ENCODE results near the gene OSBPL9.

Gene OSBPL9, protein sequence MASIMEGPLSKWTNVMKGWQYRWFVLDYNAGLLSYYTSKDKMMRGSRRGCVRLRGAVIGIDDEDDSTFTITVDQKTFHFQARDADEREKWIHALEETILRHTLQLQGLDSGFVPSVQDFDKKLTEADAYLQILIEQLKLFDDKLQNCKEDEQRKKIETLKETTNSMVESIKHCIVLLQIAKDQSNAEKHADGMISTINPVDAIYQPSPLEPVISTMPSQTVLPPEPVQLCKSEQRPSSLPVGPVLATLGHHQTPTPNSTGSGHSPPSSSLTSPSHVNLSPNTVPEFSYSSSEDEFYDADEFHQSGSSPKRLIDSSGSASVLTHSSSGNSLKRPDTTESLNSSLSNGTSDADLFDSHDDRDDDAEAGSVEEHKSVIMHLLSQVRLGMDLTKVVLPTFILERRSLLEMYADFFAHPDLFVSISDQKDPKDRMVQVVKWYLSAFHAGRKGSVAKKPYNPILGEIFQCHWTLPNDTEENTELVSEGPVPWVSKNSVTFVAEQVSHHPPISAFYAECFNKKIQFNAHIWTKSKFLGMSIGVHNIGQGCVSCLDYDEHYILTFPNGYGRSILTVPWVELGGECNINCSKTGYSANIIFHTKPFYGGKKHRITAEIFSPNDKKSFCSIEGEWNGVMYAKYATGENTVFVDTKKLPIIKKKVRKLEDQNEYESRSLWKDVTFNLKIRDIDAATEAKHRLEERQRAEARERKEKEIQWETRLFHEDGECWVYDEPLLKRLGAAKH

DNA sequence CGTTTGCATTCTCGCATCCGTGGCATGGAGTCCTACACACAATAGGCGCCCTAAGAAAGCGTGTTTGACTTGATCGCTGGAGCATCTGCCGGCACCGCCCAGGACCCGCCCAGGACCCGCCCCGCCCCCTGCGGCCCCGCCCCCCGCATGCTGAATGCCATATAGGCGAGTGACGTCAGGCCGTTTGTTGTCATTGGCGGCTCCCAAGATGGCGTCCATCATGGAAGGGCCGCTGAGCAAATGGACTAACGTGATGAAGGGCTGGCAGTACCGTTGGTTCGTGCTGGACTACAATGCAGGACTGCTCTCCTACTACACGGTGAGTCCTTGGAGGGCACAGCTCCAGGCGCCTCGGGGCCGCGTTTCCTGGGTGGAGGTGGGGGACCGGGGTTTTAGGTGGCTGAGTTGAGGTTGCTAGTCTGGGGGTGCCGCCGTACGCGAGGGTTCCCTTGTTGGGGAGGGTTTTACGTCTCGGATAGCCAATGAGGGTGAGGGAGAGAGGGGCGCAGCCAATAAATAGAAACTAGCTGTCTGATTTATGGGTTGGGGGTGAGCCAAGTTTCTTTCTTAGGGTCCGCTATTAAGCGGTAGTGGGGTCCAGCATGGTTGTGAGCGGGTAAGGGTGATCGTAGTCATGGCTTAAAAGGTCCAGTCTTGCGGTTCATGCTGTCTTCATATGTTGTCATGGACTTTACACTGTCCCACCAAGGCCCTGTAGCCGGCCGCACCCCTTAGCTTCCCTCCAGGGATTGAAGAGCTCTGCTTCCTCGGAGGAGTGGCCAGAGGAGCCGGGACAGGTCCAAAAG lies at the start of gene OSBPL9:
OSBPL9 (plus strand) TSS at position 190 of the 806 bp plus-strand sequence; CDS start at position 209, 19 bp downstream.
- Mint-ChIP-seq H3K36me3 (ENCODE audit: low read depth) (no peaks in the 10 kb centered on the region), H3K4me3 (peak within 1 kb of the TSS; percentile 100), H3K27me3 (ENCODE audit: low read depth, poor library complexity) (peaks cover 15% of the 10 kb centered on the region), H3K4me1 (peaks cover 41% of the 10 kb centered on the region), H3K27ac (peak within 1 kb of the TSS; percentile 100), H3K9me3 (no peaks in the 10 kb centered on the region)
- DNase-seq, result peak; percentile 89
- TF ChIP-seq, protein P1, sequence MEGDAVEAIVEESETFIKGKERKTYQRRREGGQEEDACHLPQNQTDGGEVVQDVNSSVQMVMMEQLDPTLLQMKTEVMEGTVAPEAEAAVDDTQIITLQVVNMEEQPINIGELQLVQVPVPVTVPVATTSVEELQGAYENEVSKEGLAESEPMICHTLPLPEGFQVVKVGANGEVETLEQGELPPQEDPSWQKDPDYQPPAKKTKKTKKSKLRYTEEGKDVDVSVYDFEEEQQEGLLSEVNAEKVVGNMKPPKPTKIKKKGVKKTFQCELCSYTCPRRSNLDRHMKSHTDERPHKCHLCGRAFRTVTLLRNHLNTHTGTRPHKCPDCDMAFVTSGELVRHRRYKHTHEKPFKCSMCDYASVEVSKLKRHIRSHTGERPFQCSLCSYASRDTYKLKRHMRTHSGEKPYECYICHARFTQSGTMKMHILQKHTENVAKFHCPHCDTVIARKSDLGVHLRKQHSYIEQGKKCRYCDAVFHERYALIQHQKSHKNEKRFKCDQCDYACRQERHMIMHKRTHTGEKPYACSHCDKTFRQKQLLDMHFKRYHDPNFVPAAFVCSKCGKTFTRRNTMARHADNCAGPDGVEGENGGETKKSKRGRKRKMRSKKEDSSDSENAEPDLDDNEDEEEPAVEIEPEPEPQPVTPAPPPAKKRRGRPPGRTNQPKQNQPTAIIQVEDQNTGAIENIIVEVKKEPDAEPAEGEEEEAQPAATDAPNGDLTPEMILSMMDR (IDR thresholded peaks at IDR 0.05), result no peak

DNA sequence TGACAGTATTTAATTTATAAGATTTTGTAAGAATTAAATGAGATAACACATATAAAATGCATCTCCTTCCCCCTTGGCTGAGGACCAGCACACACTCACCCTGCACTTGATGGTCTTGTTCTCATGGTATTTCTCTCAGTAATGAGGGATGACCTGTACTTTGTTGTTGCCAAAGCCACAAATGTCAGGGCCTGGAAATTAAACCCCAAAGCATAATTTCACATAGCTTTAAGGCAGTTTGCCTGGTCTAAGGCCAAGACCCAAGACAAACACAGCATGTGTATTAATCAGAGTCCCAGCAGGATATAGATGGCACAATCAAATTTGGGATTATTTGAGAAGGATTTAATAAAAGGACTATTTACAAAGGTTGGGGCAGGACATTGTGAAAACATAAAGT lies 49.2 kb upstream of the OSBPL9 start:
- no peaks in the 10 kb centered on the region for H3K4me1 Mint-ChIP-seq
- H3K27me3 Mint-ChIP-seq (ENCODE audit: low read depth, poor library complexity), result peaks cover 8% of the 10 kb centered on the region
- no peaks in the 10 kb centered on the region for H3K9me3 Mint-ChIP-seq
- H3K4me3 Mint-ChIP-seq, result no peak overlapping the region
- H3K36me3 Mint-ChIP-seq (ENCODE audit: low read depth), result no peaks in the 10 kb centered on the region
- TF ChIP-seq, protein P1 (IDR thresholded peaks at IDR 0.05), result no peak
- no peak overlapping the region for H3K27ac Mint-ChIP-seq
- DNase-seq, result no peak

DNA sequence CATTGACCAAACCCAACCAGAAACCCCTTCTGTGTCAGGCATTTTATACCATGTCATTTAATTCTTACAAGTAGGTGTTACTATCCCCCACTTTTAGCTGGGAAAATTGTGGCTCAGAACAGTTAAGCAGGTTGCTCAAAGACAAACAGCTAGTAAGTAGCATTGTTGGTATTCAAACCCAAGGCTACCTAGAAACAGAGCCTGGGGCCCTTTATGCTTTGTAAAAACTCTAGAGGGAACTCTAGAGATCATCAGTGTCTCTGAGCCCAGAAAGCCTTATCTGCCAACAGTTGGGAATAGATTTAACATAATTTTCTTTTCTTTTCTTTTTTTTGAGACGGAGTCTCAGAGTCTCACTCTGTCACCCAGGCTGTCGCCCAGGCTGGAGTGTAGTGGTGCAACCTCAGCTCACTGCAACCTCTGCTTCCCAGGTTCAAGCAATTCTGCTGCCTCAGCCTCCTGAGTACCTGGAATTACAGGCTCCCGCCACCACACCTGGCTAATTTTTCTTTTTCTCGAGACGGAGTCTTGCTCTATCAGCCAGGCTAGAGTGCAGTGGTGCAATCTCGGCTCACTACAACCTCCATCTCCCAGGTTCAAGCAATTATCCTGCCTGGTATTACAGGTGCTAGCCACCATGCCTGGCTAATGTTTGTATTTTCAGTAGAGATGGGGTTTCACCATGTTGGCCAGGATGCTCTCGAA lies 48.5 kb upstream of the OSBPL9 start:
- Mint-ChIP-seq H3K27me3 (ENCODE audit: low read depth, poor library complexity) (peaks cover 8% of the 10 kb centered on the region), H3K4me1 (no peaks in the 10 kb centered on the region), H3K36me3 (ENCODE audit: low read depth) (no peaks in the 10 kb centered on the region), H3K9me3 (no peaks in the 10 kb centered on the region), H3K4me3 (no peak overlapping the region), H3K27ac (no peak overlapping the region)
- TF ChIP-seq, protein P1 (IDR thresholded peaks at IDR 0.05), result no peak
- DNase-seq, result no peak

DNA sequence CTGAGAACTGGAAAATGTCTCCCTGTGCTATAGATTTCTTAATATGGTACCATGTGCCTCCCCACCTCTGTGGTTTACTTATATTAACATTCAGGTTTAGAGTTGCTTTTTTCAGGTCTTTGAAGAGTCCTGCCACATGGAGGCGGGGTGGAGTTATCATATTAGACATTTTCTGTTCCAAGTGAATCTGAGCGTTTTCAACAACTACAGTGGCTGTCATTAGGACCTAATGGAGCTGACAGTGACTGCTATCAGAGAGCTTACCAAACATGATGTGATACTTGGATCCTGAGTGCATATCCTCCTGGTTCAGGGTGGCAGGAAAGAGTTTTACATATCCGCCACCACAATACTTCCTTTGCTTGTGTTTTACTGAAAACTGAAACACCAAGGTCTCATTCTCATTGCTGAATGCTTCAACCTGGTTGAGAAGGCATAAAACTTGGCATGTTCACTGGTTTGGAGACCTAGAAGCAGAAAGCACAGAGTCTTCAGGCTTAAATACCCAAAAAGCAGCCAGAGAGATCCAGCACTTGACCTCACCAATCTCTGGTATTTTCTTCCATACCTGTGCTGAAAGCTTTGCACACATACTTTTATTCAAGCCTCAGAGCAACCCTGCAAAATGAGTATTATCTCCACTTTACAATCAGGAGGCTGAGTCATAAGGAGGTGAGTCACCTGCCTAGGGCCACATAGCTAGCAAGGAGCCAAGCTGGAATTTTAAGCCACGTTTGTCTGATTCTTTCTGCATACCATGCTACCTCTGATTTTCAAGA lies 47.4 kb upstream of the OSBPL9 start:
- H3K27ac Mint-ChIP-seq, result no peak overlapping the region

More for the DNA sequence above, 47.4 kb upstream of the OSBPL9 start:
- H3K4me3 Mint-ChIP-seq, result no peak overlapping the region
- H3K27me3 Mint-ChIP-seq (ENCODE audit: low read depth, poor library complexity), result peaks cover 8% of the 10 kb centered on the region
- TF ChIP-seq, protein P1 (IDR thresholded peaks at IDR 0.05), result no peak
- no peaks in the 10 kb centered on the region for H3K4me1 Mint-ChIP-seq
- no peaks in the 10 kb centered on the region for H3K9me3 Mint-ChIP-seq
- no peak for DNase-seq
- H3K36me3 Mint-ChIP-seq (ENCODE audit: low read depth), result no peaks in the 10 kb centered on the region
